HG02885 (cell line): Measurements from ENCODE around the gene LHFPL6.

Experiments used
- ATAC-seq: cut with Tn5 transposase; IDR thresholded peaks from one replicate; pipeline ENCODE4 v1.9.1; 2021; ENCODE audit warnings: mild to moderate bottlenecking; ENCODE audit not compliant: unreplicated experiment, poor library complexity

LHFPL6 gene

GRCh38 chr13:39596685-39597084 lies 6.3 kb downstream of the LHFPL6 start:
- no peak for ATAC-seq

DNA sequence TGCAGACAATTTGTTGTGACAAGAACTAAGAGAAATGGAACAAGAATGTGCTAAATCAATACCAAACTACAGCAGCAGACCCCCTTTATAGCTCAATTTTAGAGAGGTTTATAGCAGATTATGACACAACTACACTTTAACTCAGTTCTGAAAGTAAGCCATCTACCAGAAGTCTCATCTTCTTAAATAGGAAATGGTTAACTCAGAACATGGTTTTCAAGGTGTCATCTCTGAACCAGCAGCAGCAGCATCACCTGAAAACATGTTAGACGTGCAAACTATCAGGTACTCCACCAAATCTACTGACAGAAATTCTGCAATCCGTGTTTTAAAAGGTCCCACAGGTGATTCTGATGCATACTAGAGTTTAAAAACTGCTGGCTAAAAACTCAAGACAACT lies 6.8 kb downstream of the LHFPL6 start:
- ATAC-seq, result no peak

- no peak for ATAC-seq
Measured at GRCh38 chr13:39590466-39591036, 12.4 kb downstream of the LHFPL6 start.

DNA sequence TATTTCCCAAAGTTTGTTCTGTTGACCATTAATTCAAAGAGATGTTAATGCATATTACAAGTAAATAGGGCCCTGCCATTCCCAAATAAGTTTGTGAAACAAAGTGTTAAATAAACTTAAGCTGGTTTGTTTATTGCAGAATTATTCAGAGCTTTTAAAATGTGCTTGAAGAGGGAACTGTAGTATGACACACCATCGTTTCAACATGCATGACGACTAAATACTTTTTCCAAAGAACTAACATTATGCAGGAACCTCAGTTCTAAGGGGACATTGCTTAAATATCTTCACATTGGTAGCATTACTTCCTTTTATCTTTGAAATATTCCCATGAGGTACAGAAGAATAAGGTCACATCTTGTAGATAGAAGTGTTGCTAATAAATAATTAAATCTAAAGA lies 14.6 kb downstream of the LHFPL6 start:
- ATAC-seq, result no peak

DNA sequence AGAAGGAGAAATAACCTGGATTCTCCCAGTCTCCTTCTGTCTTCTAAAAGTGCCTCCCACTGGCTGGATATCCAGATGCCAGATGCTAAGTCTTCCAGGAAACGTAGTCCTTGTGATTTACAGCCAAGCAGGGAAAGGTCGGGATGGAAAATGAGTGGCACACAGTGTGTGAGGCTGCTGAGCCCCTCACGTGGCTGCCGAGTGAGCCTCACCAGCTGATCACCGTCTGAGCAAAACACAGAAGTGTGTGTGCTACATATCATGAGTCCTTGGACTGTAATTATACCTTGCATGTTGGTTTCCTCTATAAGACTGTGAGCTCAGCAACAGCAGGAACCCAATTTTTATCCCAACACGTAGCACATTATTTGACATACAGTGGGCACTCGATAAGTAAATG lies 15.1 kb downstream of the LHFPL6 start:
- no peak for ATAC-seq

GRCh38 chr13:39586958-39587605 lies 15.9 kb downstream of the LHFPL6 start:
- ATAC-seq, result no peak

DNA sequence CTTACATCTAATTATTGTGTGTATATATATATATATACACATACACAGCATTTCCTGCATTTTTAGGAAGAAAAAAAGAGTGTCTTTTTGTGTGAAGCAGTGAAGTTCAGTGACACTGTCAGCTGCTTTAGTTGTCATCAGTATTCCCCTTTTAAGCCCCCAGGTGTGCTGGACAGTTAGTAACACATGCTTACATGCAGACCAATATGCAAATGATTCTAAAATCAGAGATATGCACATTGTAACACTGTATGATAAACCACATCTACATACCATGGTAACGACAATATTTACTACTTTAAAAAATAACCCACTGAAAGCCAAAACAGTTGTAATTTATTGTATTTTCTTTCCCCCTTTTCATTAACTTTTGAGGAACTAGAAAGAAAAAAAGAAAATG lies 16.8 kb downstream of the LHFPL6 start:
- ATAC-seq, result peak; percentile 46

DNA sequence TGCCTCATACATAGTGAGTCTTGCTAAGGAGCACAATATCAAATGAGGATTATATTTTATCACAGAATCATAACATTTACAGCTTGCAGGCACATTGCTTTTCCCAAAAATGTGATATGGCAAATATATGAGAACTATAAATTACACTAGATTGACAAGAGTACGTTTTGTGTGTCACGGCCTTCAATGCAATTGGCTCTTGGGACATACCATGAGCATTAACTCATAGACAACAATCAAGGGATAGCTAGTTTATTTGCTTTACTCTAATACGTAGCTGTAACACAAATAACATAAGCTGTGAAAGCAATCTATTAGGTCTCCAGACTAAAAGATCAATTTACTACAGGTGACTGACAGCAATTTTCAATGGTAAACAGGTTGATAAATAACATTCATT lies 17.8 kb downstream of the LHFPL6 start:
- ATAC-seq, result no peak

DNA sequence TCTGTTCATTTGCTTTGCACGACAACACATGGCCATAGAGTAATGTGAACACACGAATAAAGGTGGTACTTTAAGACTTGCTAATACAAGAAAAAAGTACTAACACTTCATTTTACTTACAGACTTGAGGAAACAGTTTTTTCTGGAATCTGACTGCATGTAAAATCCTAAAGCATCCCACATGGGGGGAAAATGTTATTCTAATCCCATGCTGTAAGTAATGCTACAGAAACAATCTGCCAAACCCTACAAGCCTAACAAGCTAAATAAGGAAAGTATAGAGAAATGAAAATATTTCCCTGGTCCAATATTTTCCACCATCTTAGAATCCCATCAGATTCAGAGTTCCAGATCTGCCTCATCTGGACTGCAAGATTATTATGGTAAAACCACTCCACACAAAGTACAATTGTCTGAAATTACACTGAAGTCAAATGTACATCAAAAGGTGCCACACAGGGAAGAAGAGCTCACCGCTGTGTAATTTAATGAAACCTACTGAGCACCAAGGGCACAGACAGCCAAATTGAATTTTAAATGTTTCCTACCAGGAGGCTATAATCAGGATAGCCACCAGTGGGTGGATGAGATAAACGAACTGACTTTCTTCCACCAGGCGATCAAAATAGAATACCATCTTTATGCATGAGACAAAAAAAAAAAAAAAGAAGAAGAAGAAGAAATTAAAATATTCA lies 22.0 kb downstream of the LHFPL6 start:
- no peak for ATAC-seq

GRCh38 chr13:39578821-39579291 lies 24.1 kb downstream of the LHFPL6 start:
- ATAC-seq, result no peak

- ATAC-seq, result no peak
Measured at GRCh38 chr13:39577838-39578491, 25.0 kb downstream of the LHFPL6 start.

- ATAC-seq, result no peak
Measured at GRCh38 chr13:39577203-39577602, 25.8 kb downstream of the LHFPL6 start.

DNA sequence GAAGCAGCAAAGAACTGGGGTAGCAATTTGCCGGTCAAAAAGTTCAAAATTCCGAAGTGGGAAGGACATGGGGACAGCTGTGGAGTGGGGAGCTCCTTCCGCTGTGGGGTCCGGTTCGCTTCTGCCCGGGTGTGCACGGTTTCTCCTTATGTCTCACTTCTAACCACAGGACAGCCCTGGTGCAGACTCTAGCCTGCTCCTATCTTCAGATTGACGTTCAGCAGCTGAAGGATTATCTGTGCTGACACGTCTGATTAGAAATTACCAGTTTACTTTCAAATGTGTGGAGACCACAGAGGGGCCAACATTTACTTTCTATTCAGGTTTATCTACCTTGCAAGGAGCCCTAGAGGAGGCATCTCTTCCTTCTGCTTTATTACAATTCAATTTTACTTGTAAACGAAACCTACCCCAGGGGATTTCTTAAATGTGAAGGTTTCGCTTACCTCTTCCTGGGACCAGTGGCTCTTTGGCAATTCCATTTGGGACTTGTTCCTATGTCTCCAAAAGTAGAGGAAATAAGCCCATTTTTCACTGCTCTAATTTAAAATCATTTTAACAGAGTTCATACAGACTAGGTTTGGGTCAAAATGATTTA lies 27.3 kb downstream of the LHFPL6 start:
- ATAC-seq, result peak; percentile 70

GRCh38 chr13:39571502-39572092 lies 31.4 kb downstream of the LHFPL6 start:
- ATAC-seq, result no peak

- no peak for ATAC-seq
Measured at GRCh38 chr13:39567569-39567968, 35.4 kb downstream of the LHFPL6 start.

DNA sequence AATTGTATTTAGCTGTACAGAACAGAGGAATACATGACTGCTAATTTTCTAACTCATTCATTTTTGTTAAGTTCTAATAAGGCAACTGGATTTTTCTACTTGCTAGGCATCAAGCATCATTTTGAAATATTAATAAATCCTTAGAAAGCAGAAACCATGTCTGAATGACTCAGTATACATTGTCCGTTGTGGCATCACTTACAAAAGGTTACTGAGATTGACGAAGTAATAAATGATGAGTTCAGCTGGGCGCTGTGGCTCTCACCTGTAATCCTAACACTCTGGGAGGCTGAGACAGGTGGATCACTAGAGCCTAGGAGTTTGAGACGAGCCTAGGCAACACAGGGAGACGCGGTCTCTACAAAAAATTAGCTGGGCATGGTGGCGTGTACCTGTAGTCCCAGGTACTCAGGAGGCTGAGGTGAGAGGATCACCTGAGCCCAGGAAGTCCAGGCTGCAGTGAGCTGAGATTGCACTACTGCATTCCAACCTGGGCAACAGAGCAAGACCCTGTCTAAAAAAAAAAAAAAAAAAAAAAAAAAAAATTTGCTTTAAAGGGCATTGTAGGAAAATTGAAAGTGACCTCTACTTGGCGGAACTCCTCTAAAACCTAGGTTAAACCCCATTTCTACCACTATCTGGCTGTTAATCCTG lies 36.6 kb downstream of the LHFPL6 start:
- no peak for ATAC-seq

DNA sequence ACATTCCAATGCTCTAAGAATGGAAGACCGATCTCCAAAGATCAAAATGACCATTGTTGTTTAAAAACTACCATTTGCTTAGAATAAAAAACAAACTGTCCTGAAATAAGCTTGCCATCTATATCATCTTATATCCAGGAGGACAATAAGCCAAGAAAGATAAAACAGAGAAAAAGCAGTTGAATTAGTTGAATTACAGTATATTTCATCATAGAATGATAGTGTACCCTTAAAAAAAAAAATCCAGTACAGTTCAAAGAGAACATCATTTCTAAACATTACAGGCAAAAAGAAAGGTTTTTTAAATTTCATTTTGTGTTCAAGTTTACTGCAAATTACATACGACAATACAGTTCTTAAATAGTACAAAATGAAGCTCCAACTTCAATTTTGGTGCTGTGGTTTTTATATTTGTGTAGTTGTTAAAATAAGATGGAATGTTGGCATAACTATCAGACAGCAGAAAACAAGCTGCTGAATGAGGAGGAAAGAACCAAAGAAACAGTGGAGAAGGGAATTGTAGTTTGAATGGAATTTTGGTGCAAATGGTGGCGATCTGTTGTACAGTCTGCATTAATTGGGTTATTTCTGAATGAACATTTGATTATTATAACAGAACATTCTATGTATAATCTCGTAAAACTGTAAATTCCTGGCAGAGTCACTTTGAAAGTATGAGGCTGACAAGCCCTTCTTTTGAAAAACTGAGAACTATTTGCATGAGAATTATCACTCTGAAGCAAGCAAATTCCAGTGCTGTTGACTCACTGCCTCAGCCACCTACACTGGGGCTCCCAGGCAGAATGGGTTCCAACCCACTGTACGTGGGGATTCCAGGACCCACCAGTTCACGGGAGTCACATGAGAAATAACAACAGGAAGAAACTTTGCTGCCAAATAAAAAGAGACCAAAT lies 37.7 kb downstream of the LHFPL6 start:
- no peak for ATAC-seq

DNA sequence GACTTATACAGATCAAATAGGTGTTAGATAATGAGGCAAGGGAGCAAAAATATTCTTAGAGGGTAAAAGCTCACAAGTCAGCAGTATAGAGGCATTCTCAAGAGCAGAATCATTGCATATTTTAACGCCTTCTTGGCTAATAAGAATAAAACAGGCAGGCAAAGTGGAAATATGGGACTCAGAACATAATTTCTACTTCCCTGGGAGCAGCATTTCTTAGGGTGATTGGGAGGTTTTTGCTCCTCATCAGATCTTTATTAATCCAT lies 39.6 kb downstream of the LHFPL6 start:
- no peak for ATAC-seq

DNA sequence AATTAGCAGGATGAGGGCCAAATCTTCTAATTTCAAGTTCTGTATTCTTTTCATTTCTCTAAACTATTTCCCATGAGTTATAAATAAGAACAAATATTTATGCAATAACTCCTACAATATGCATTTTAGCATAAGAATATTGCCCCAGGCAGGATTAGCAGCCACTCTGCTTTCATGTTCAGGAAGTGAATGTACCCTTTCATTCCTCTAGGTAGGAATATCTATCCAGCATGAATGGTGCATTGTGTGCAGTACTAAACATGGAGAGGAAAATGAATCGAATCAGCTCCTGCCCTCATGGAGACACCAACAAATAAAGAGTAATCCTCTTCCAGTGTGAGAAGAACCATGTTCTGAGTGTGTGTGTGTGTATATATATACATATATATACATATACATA lies 41.0 kb downstream of the LHFPL6 start:
- ATAC-seq, result no peak
